Measurements from ENCODE around the gene SEMA5B. TPM values are rescaled to one million over a fixed set of nuclear protein-coding genes. Genes with fewer than 3 reads are reported as not detected.
A peak's percentile ranks its signal among the peaks of the same experiment; 100 is the strongest.

The SEMA5B gene
- total and polyA plus RNA-seq, 2 of the 4 experiments (the other 2 are of a cell fraction), result not detected

GRCh38 chr3:122947738-122948137 lies 79.8 kb downstream of the SEMA5B start:
- Histone ChIP-seq H2AFZ (replicated peaks; ENCODE audit: low read length, poor library complexity) (no peak overlapping the region), H4K91ac (ENCODE audit: insufficient read depth, low read depth, low read length) (no peak overlapping the region), H2AK9ac (replicated peaks; ENCODE audit: low read depth, low read length, poor library complexity) (no peak overlapping the region), H2BK120ac (ENCODE audit: low read depth, low read length) (no peak overlapping the region), H3K9me3 (ENCODE audit: control insufficient read depth, insufficient read depth, low read length) (no peaks in the 10 kb centered on the region), H2BK15ac (ENCODE audit: low read depth, low read length) (no peak overlapping the region), H3K18ac (ENCODE audit: low read depth, low read length) (no peak overlapping the region), H2BK20ac (ENCODE audit: low read depth, low read length) (no peak overlapping the region), H3K36me3 (ENCODE audit: control insufficient read depth, insufficient read depth, low read length) (no peaks in the 10 kb centered on the region), H3K79me1 (ENCODE audit: low read depth in 1 of 2, low read length in 2 of 2) (no peaks in the 10 kb centered on the region), H2BK5ac (ENCODE audit: low read depth, low read length, poor library complexity, severe bottlenecking) (no peak overlapping the region), H3K9ac (ENCODE audit: low read depth, low read length) (no peak overlapping the region), H3K27me3 (ENCODE audit: control insufficient read depth, insufficient read depth, low read length) (peaks cover 33% of the 10 kb centered on the region), H3K4ac (ENCODE audit: low read depth, low read length) (no peak overlapping the region), H3K4me1 (ENCODE audit: control insufficient read depth, insufficient read depth, low read length) (peaks cover 1% of the 10 kb centered on the region; the same call in 1 of the 2 replicates), H3K4me2 (ENCODE audit: low read depth, low read length) (no peak overlapping the region), H4K20me1 (ENCODE audit: insufficient read depth, low read length) (no peaks in the 10 kb centered on the region), H3K14ac (replicated peaks; ENCODE audit: low read depth, low read length) (no peak overlapping the region), H3K23ac (ENCODE audit: low read depth, low read length) (no peak overlapping the region), H4K5ac (ENCODE audit: low read depth, low read length) (no peak overlapping the region), H3K27ac (ENCODE audit: insufficient read depth, low read length) (no peak overlapping the region), H4K8ac (ENCODE audit: low read depth in 2 of 2, low read length in 2 of 2) (no peak overlapping the region), H3K4me3 (ENCODE audit: insufficient read depth, low read depth, low read length) (no peak overlapping the region), H2AK5ac (ENCODE audit: low read depth, low read length) (no peak overlapping the region), H3K9me1 (ENCODE audit: insufficient read depth, low read length) (no peaks in the 10 kb centered on the region), H3K56ac (ENCODE audit: extremely low read depth, insufficient read depth, low read length) (no peak overlapping the region)
- no CpG with 5 or more reads among the region's 2 CpGs for WGBS, 2 experiments (ENCODE audit: extremely low coverage in 2 of 2, insufficient read length in 1 of 2)
- POLR2A ChIA-PET (ENCODE audit: unreplicated experiment), result no interaction called here
- ATAC-seq (ENCODE audit: low read depth), result no peak
- in situ Hi-C loops (cut with MboI; ENCODE audit: low sequenced_read_pairs) (loop anchor here (10.0 kb wide), 1 partner anchor 77 kb away; the partner anchor contains the start of gene SEMA5B), dilution Hi-C loops (cut with HindIII; ENCODE audit: low sequenced_read_pairs, unreplicated experiment) (no loop called here), intact Hi-C loops (cut with micrococcal nuclease) (loop anchor here (10.0 kb wide), 1 partner anchor 383 kb away; the partner anchor contains the start of genes DTX3L and PARP9)
- BruUV-seq (replicated peaks), result no TSS peak
- TF ChIP-seq RFX5 (IDR thresholded peaks at IDR 0.05; ENCODE audit: low read depth, low read length) (no peak), CTCF (conservative IDR thresholded peaks at IDR 0.05; ENCODE audit: low read depth, low read length) (no peak), CHD1 (IDR thresholded peaks at IDR 0.05; ENCODE audit: low read depth, low read length) (no peak), POLR2A (IDR thresholded peaks at IDR 0.05; ENCODE audit: low read depth, low read length) (no peak), USF2 (IDR thresholded peaks at IDR 0.05; ENCODE audit: low read depth, low read length) (no peak)
- CTCF ChIA-PET, result no interaction called here
- DNase-seq, result peak; percentile 17

Measured in IMR-90 (cell line).